ENCODE results near the gene NAB2.

NAB2 gene

GRCh38 chr12:57104292-57104910 lies 15.5 kb downstream of the NAB2 start (continued):
- TF ChIP-seq PRDM4 (tag by site-specific recombination; IDR thresholded peaks at IDR 0.05) (no peak), ZNF585B (tag by site-specific recombination; IDR thresholded peaks at IDR 0.05) (no peak), ZBTB6 (tag by site-specific recombination; IDR thresholded peaks at IDR 0.05) (no peak), ZNF610 (tag by site-specific recombination; IDR thresholded peaks at IDR 0.05; ENCODE audit: borderline replicate concordance) (no peak), ZNF140 (tag by site-specific recombination; IDR thresholded peaks at IDR 0.05) (no peak), ZNF791 (tag by site-specific recombination; IDR thresholded peaks at IDR 0.05) (no peak), ZFP37 (tag by site-specific recombination; IDR thresholded peaks at IDR 0.05) (no peak), ZNF394 (tag by site-specific recombination; IDR thresholded peaks at IDR 0.05; ENCODE audit: borderline replicate concordance) (no peak)

- H3K9me3 ChIP-seq (ENCODE audit: control insufficient read depth, insufficient read depth, low read depth, low read length) = no peaks in the 10 kb centered on the region
- no peaks in the 10 kb centered on the region for H3K4me1 ChIP-seq (ENCODE audit: control insufficient read depth, insufficient read depth, low read length)
- TF ChIP-seq ZNF626 (tag by site-specific recombination; IDR thresholded peaks at IDR 0.05) (no peak), HIC1 (tag by site-specific recombination; IDR thresholded peaks at IDR 0.05) (no peak), GLI2 (tag by site-specific recombination; IDR thresholded peaks at IDR 0.05; ENCODE audit: borderline replicate concordance, low read depth) (no peak), ZNF423 (tag by site-specific recombination; IDR thresholded peaks at IDR 0.05) (no peak), ZNF624 (tag by site-specific recombination; IDR thresholded peaks at IDR 0.05) (no peak), ZNF596 (tag by site-specific recombination; IDR thresholded peaks at IDR 0.05) (no peak), KLF16 (tag by site-specific recombination; IDR thresholded peaks at IDR 0.05) (no peak), ZNF792 (tag by site-specific recombination; IDR thresholded peaks at IDR 0.05) (no peak), ZSCAN5A (tag by site-specific recombination; IDR thresholded peaks at IDR 0.05) (no peak), ZNF248 (tag by site-specific recombination; IDR thresholded peaks at IDR 0.05) (no peak), ZNF571 (tag by site-specific recombination; IDR thresholded peaks at IDR 0.05) (no peak), SP2 (tag by site-specific recombination; IDR thresholded peaks at IDR 0.05) (no peak)
- no peak overlapping the region for H3K27ac ChIP-seq (ENCODE audit: extremely low read depth, low read depth, low read length)
- no peak overlapping the region for H3K4me3 ChIP-seq (ENCODE audit: low read depth, low read length)
- ChIA-PET CTCF (interaction anchor here (0.6 to 1.4 kb wide), 3 partner anchors 13 to 607 kb away, joined by 3 to 7 read pairs (median 3); no protein-coding TSS in a partner anchor), POLR2A (no interaction called here)
- H3K36me3 ChIP-seq (ENCODE audit: control insufficient read depth in 2 of 2, insufficient read depth in 1 of 2, low read length in 2 of 2) = peaks cover 0 to 20% of the 10 kb centered on the region in 2 experiments; a peak in 1 of 3 replicates
These were observed 16.3 kb downstream of the NAB2 start for GRCh38 chr12:57105011-57105753.
